ENCODE results near the gene CDH15. TPM values are rescaled to one million over a fixed set of nuclear protein-coding genes. Genes with fewer than 3 reads are reported as not detected.
"Not testable (repeated sequence)": the region's sequence is repeated elsewhere in the genome, so short reads cannot be mapped to it uniquely, and the experiment has no call there.

CDH15 gene
- total and polyA plus RNA-seq, 2 experiments from 2014 or later: 0.06 TPM; not detected in 1

DNA sequence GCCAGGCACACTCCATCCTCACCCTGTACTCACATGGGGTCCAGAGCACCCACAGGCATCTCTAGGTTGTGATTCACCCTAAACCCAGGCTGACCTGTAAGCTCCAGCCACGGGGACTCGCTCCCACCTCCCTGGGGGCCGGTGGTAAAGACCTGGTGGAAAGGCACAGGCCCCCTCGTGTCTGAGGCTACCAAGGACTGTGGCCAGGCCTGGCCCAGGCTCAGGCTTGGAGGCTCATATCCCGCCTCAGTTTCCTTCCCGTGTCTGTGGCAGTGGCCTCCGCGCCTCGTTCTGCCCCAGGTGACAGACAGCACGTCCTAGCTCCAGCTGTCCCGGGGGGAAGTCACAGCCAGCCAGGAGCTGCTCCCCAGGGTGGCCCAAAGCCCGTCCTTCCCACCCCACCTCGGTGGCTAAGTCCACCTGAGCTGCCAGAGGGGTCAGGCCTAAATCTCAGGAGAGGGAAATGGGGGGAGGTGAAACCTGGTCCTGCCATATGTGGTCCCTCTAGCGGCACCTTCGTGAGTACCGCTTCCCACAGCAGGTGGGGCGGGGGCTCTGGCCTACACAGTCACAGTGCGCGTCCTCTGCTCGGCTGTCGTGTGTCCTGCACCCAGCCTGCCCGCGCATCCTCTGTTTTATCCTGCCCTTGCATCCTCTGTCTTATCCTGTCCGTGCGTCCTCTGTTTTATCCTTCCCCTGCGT is 12.6 kb downstream of the CDH15 start:
- H3K9ac ChIP-seq: no peak overlapping the region
- no peaks in the 10 kb centered on the region for H3K4me1 ChIP-seq (ENCODE audit: insufficient read depth)
- H3F3A ChIP-seq (ENCODE audit: insufficient read depth): peaks cover 13% of the 10 kb centered on the region; the same call in 1 of the 2 replicates
- no peaks in the 10 kb centered on the region for H3K9me2 ChIP-seq (ENCODE audit: insufficient read depth)
- no peak overlapping the region for H2AFZ ChIP-seq
- no peaks in the 10 kb centered on the region for H3K79me2 ChIP-seq (ENCODE audit: insufficient read depth)
- no peaks in the 10 kb centered on the region for H4K20me1 ChIP-seq (ENCODE audit: insufficient read depth)
- H3K4me3 ChIP-seq: no peak overlapping the region
- TF ChIP-seq EZH2phosphoT487 (IDR thresholded peaks at IDR 0.05; ENCODE audit: insufficient read depth, low read depth) (no peak), EZH2 (IDR thresholded peaks at IDR 0.05; ENCODE audit: insufficient read depth, poor library complexity, severe bottlenecking) (no peak)
- DNase-seq: no peak
- WGBS, 2 experiments (ENCODE audit: low coverage in 1 of 2, low lambda C conversion rate in 2 of 2, missing lambda C conversion rate in 2 of 2): 66 to 70% methylated on average over 26 of the region's 26 CpGs
- H3K36me3 ChIP-seq (ENCODE audit: low read depth): no peaks in the 10 kb centered on the region
- no peak overlapping the region for H3K4me2 ChIP-seq (ENCODE audit: unreplicated experiment)
- in situ Hi-C loops (cut with MboI): no loop called here
- no peaks in the 10 kb centered on the region for H3K9me3 ChIP-seq (ENCODE audit: low read depth)
- no peak overlapping the region for H3K27ac ChIP-seq
- H3K27me3 ChIP-seq (replicated peaks; ENCODE audit: insufficient read depth): peaks cover 10% of the 10 kb centered on the region; the same call in 1 of the 2 replicates

GRCh38 chr16:89184677-89184932 is 13.1 kb downstream of the CDH15 start:
- in situ Hi-C loops (cut with MboI): no loop called here
- no peak for DNase-seq

GRCh38 chr16:89184933-89185794 is 13.6 kb downstream of the CDH15 start:
- Histone ChIP-seq H3K9me3 (ENCODE audit: low read depth) (no peaks in the 10 kb centered on the region), H4K20me1 (ENCODE audit: insufficient read depth) (no peaks in the 10 kb centered on the region), H2AFZ (no peak overlapping the region), H3K4me1 (ENCODE audit: insufficient read depth) (no peaks in the 10 kb centered on the region), H3F3A (ENCODE audit: insufficient read depth) (peaks cover 13% of the 10 kb centered on the region; the same call in 1 of the 2 replicates), H3K36me3 (ENCODE audit: low read depth) (no peaks in the 10 kb centered on the region), H3K79me2 (ENCODE audit: insufficient read depth) (no peaks in the 10 kb centered on the region), H3K4me2 (ENCODE audit: unreplicated experiment) (no peak overlapping the region), H3K4me3 (no peak overlapping the region), H3K27me3 (replicated peaks; ENCODE audit: insufficient read depth) (peaks cover 10% of the 10 kb centered on the region; the same call in 1 of the 2 replicates), H3K27ac (no peak overlapping the region), H3K9ac (no peak overlapping the region), H3K9me2 (ENCODE audit: insufficient read depth) (no peaks in the 10 kb centered on the region)
- in situ Hi-C loops (cut with MboI): no loop called here
- DNase-seq: peak; percentile 44
- WGBS, 2 experiments (ENCODE audit: low coverage in 1 of 2, low lambda C conversion rate in 2 of 2, missing lambda C conversion rate in 2 of 2): 45 to 52% methylated on average over 32 to 48 of the region's 48 CpGs
- TF ChIP-seq EZH2 (IDR thresholded peaks at IDR 0.05; ENCODE audit: insufficient read depth, poor library complexity, severe bottlenecking): no peak
- no peak for TF ChIP-seq EZH2phosphoT487 (IDR thresholded peaks at IDR 0.05; ENCODE audit: insufficient read depth, low read depth)

More at GRCh38 chr16:89184677-89184932, 13.1 kb downstream of the CDH15 start:
- no peak overlapping the region for H2AFZ ChIP-seq
- no peaks in the 10 kb centered on the region for H3K4me1 ChIP-seq (ENCODE audit: insufficient read depth)
- no peak overlapping the region for H3K4me3 ChIP-seq
- no peaks in the 10 kb centered on the region for H3K9me2 ChIP-seq (ENCODE audit: insufficient read depth)
- H3K9ac ChIP-seq: no peak overlapping the region
- no peaks in the 10 kb centered on the region for H3K36me3 ChIP-seq (ENCODE audit: low read depth)
- no peak for TF ChIP-seq EZH2 (IDR thresholded peaks at IDR 0.05; ENCODE audit: insufficient read depth, poor library complexity, severe bottlenecking)
- no peak for TF ChIP-seq EZH2phosphoT487 (IDR thresholded peaks at IDR 0.05; ENCODE audit: insufficient read depth, low read depth)
- H3K27me3 ChIP-seq (replicated peaks; ENCODE audit: insufficient read depth): peaks cover 10% of the 10 kb centered on the region; the same call in 1 of the 2 replicates
- H3K27ac ChIP-seq: no peak overlapping the region
- no peaks in the 10 kb centered on the region for H3K9me3 ChIP-seq (ENCODE audit: low read depth)
- no peak overlapping the region for H3K4me2 ChIP-seq (ENCODE audit: unreplicated experiment)
- WGBS, 2 experiments (ENCODE audit: low coverage in 1 of 2, low lambda C conversion rate in 2 of 2, missing lambda C conversion rate in 2 of 2): 51 to 54% methylated on average over 9 of the region's 9 CpGs
- H3F3A ChIP-seq (ENCODE audit: insufficient read depth): peaks cover 13% of the 10 kb centered on the region; the same call in 1 of the 2 replicates
- H4K20me1 ChIP-seq (ENCODE audit: insufficient read depth): no peaks in the 10 kb centered on the region
- H3K79me2 ChIP-seq (ENCODE audit: insufficient read depth): no peaks in the 10 kb centered on the region

DNA sequence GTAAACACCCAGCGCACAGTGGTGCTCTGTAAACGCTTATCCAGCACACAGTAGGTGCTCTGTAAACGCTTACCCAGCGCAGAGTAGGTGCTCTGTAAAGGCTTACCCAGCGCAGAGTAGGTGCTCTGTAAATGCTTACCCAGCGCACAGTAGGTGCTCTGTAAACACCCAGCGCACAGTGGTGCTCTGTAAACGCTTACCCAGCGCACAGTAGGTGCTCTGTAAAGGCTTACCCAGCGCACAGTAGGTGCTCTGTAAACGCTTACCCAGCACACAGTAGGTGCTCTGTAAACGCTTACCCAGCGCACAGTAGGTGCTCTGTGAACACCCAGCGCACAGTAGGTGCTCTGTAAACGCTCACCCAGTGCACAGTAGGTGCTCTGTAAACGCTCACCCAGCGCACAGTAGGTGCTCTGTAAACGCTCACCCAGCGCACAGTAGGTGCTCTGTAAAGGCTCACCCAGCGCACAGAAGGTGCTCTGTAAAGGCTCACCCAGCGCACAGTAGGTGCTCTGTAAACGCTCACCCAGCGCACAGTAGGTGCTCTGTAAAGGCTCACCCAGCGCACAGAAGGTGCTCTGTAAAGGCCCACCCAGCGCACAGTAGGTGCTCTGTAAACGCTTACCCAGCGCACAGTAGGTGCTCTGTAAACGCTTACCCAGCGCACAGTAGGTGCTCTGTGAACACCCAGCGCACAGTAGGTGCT is 14.5 kb downstream of the CDH15 start:
- H3K9ac ChIP-seq; H3K27me3 ChIP-seq (replicated peaks; ENCODE audit: insufficient read depth); H3K4me1 ChIP-seq (ENCODE audit: insufficient read depth); H3K4me2 ChIP-seq (ENCODE audit: unreplicated experiment); DNase-seq; H3K9me3 ChIP-seq (ENCODE audit: low read depth); H3K9me2 ChIP-seq (ENCODE audit: insufficient read depth); H3K4me3 ChIP-seq; in situ Hi-C loops (cut with MboI); H3K27ac ChIP-seq; H3K79me2 ChIP-seq (ENCODE audit: insufficient read depth); H2AFZ ChIP-seq; H4K20me1 ChIP-seq (ENCODE audit: insufficient read depth); H3K36me3 ChIP-seq (ENCODE audit: low read depth): not testable (repeated sequence)
- 93 to 94% methylated on average over 17 to 30 of the region's 30 CpGs for WGBS, 2 experiments (ENCODE audit: low coverage in 1 of 2, low lambda C conversion rate in 2 of 2, missing lambda C conversion rate in 2 of 2)
- H3F3A ChIP-seq (ENCODE audit: insufficient read depth): peaks cover 13% of the 10 kb centered on the region; the same call in 1 of the 2 replicates
- peak; percentile 66; the same call in 1 of the 2 replicates for TF ChIP-seq EZH2phosphoT487 (IDR thresholded peaks at IDR 0.05; ENCODE audit: insufficient read depth, low read depth)

DNA sequence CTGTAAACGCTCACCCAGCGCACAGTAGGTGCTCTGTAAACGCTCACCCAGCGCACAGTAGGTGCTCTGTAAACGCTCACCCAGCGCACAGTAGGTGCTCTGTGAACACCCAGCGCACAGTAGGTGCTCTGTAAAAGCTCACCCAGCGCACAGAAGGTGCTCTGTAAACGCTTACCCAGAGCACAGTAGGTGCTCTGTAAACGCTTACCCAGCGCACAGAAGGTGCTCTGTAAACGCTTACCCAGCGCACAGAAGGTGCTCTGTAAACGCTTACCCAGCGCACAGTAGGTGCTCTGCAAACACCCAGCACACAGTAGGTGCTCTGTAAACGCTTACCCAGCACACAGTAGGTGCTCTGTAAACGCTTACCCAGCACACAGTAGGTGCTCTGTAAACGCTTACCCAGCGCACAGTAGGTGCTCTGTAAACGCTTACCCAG is 15.1 kb downstream of the CDH15 start:
- H3K4me1 ChIP-seq (ENCODE audit: insufficient read depth); H3K9me2 ChIP-seq (ENCODE audit: insufficient read depth); H2AFZ ChIP-seq; H4K20me1 ChIP-seq (ENCODE audit: insufficient read depth); H3K27ac ChIP-seq; H3K9me3 ChIP-seq (ENCODE audit: low read depth); H3K27me3 ChIP-seq (replicated peaks; ENCODE audit: insufficient read depth); in situ Hi-C loops (cut with MboI); H3K79me2 ChIP-seq (ENCODE audit: insufficient read depth); H3K4me2 ChIP-seq (ENCODE audit: unreplicated experiment); H3K9ac ChIP-seq; H3K36me3 ChIP-seq (ENCODE audit: low read depth); DNase-seq; H3K4me3 ChIP-seq: not testable (repeated sequence)
- peaks cover 13% of the 10 kb centered on the region; the same call in 1 of the 2 replicates for H3F3A ChIP-seq (ENCODE audit: insufficient read depth)
- WGBS, 2 experiments (ENCODE audit: low coverage in 1 of 2, low lambda C conversion rate in 2 of 2, missing lambda C conversion rate in 2 of 2): 91 to 94% methylated on average over 15 to 20 of the region's 20 CpGs
